GM21447 (cell line): ENCODE results near the gene GNAL.
"Not testable (repeated sequence)": the region's sequence is repeated elsewhere in the genome, so short reads cannot be mapped to it uniquely, and the experiment has no call there.

Experiments used
- ATAC-seq: cut with Tn5 transposase; IDR thresholded peaks from one replicate; pipeline ENCODE4 v1.9.1; 2021; ENCODE audit not compliant: unreplicated experiment

Gene GNAL

GRCh38 chr18:11688972-11689668, at the start of gene GNAL:
Gene GNAL (plus strand): TSS chr18:11689264. CDS start chr18:11689564, 300 bp downstream.
- no peak for ATAC-seq

GRCh38 chr18:11647310-11647709, 41.8 kb upstream of the GNAL start:
- ATAC-seq = not testable (repeated sequence)

DNA sequence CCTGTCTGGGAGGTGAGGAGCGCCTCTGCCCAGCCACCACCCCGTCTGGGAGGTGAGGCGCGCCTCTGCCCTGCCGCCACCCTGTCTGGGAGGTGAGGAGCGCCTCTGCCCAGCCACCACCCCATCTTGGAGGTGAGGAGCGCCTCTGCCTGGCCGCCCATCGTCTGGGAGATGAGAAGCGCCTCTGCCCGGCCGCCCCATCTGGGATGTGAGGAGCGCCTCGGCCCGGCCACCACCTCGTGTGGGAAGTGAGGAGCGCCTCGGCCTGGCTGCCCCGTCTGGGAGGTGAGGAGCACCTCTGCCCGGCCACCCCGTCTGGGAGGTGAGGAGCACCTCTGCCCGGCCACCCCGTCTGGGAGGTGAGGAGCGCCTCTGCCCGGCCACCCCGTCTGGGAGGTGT, 41.3 kb upstream of the GNAL start:
- not testable (repeated sequence) for ATAC-seq

DNA sequence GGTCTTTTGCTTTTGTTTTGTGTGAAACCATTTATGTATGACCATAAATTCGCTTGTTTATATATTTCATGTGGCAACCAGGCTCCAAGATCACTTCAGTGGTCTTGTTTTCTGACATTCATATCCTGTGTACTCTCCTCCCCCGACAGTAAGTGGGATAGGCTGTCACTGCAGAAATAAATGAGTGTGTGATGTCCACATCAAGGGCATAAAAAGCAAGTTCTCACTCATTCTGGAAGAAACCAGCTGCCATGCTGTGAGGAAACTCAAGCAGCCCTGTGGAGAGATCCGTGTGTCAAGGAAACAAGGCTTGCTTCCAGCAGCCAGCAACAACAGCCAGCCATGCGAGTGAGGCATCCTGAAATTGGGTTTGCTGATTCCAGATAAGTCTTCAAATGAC, 39.2 kb upstream of the GNAL start:
- ATAC-seq = no peak

DNA sequence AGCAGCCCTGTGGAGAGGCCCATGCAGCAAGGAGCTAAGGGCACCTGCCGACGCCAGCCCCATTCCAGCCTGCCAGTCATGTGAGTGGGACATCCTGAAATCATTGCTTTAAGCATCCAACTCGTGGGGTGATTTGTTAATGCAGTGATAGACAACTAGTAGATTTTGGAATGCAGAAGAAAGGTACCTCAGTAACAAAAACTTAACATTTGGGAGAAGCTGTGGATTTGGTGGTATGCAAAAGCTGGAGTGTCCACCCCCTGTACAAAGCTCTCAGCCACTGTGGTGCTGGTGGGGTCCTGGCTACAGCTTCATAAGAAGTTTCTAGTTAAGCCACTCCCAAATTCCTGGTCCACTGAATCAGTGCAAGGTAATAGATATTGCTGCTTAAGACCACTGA, 37.2 kb upstream of the GNAL start:
- ATAC-seq = no peak

DNA sequence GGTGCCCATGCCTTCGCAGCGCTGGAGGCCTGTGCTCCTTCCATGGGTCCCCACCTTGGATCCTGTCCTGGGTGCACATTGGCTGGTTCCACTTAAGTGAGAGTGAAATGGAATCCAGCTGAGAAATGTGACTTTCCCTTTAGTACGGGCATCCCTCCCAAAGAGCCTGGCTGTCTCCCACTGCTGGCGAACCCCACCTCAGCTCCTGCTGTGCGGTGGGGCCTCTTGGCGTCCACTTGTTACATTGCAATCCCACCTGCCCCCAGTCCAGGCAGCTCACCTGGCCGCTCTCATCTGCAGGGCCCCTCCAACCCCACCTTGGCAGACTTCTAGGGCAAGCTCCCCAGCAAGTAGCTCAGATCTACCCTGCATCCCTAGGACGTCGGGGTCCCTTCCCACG, 35.5 kb upstream of the GNAL start:
- no peak for ATAC-seq

GRCh38 chr18:11654736-11655605, 34.1 kb upstream of the GNAL start:
- ATAC-seq = no peak

DNA sequence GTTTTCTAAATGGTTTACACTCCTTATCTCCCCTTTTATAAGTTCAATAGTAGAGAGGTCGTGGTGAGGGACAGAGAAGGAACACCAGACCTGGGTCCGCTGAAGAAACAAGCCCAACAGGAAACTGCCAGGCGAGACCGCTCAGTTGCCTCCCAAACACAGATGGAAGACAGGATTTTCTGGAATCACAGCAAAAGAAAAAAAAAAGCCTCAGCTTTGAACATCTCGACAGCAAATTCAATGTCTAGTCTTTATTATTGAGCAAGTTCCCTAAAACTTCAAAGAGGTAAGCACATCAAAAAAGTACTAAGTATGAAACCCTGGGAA, 33.5 kb upstream of the GNAL start:
- no peak for ATAC-seq

DNA sequence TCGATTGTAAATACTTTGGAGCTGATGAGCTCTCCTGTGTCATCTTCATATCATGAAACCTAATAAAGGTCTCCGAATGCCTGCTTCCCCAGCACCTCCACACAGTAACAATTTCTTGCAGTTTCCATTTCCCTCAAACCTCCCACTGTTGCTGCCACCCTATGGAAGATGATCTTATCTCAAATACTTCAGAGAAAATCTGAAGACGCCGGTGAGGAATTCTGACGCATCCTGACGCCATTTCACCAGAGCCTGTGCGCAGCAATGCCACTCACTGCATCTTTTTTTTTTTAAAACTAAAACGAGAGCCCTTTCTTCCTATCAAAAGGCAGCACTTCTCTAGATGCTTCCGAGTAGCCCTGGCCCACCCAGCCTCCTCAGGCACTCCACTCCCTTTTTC, 31.9 kb upstream of the GNAL start:
- no peak for ATAC-seq

- ATAC-seq = no peak
These were observed 31.5 kb upstream of the GNAL start for GRCh38 chr18:11657554-11657953.

GRCh38 chr18:11658019-11658418, 31.0 kb upstream of the GNAL start:
- no peak for ATAC-seq

DNA sequence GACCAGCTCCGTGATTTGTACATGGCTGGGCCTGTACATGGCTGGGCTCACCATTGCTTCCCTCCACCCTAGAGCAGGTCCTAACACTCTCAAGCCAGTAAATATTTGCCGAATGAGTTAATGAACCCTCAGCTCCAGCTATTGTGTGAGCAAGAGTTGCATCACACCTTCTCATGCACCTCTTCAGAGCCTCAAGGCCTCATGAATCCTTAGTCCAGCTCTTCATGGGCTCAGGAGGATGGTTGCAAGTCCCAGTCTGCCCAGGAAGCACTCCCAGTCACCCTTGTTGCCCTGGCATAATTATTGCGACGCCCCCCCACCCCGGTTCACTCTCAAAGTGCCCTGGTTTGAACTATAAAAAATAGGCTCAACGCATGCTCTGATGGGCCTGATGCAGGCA, 30.1 kb upstream of the GNAL start:
- ATAC-seq = no peak

- no peak for ATAC-seq
These were observed 28.4 kb upstream of the GNAL start for GRCh38 chr18:11660691-11661090.

DNA sequence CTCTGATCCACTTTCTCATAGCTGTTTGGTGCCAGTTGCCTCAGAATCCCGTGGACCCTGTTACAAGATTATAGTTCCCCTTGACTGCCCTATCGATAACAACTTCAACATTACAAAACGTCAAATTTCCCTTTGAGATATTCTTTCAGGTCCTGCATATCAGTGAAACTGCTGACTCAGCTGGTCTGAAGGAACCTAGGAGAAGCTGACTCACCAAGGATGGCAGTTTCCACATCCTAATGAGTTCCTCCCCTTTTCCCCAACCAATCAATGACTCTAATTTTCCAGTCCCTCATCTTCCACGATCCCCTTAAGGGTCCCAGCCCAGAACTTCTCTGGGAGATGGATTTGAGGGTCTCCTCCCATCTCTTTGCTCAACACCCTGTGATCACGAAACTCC, 27.6 kb upstream of the GNAL start:
- no peak for ATAC-seq

DNA sequence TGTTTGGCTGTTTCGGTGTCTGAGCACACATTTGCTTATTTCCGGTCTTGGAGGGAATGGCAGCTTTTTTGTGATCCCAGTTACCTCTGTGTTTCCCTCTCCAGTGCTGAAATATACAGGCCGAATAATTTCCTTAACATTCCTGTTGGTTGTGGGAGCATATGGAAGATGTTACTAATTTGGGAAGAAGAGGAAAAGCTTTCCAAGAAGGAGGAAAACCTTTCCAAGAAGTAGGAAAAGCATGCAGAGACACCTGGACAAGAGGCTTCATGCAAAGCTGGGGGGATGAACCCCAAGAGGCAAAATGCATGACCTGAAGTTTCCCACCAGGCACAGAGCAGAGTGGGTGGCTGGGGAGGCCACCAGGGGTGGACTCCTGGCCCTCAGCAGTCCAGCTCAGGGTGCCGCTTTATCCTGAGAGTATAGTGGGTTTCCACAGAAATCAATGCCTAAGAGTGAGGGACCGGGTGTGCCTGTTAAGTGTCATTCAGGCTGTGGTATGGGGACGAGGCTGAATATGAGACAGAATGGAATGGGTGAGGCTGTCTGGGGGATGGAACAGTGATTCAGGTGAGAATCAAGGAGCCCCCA, 25.5 kb upstream of the GNAL start:
- ATAC-seq = no peak

DNA sequence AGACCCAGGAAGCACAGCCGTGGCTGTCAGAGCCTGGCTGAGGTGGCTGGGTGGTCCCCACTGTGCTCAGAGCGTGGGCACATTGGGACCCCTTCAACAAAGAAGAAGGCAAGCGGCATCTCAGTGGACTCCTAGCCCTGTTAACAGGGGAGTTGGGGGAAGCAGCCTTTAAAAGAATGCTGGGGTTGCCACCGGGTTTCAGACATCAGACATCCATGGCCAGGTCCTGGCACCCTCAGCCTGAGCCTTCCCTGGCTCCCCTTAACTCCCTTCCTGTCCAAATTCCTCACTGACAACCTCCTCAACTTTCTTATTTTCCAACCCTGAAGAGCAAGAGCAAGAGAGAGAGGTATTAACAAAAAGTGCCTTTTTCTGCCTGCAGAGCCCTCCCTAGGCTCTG, 24.8 kb upstream of the GNAL start:
- no peak for ATAC-seq

DNA sequence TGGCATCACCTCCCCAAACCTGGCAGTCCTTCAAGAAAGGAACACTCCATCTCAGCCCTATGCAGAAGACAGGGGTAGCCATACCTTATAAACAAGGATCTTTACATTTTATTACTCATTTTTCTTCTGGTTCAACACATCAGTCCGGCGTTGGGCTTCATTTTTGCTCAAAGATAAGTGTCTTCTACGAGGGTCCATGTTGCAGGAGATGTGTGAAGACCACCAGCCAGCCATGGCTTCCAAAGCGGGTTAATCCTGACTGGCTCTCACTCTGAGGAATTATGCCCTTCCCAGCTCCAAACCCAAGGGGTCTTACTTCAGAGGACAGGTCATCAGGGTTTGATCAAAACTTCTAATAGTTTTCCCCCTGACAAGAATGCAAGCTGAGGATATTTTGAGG, 23.9 kb upstream of the GNAL start:
- ATAC-seq = no peak

GRCh38 chr18:11665587-11665986, 23.5 kb upstream of the GNAL start:
- no peak for ATAC-seq

- ATAC-seq = no peak
These were observed 22.9 kb upstream of the GNAL start for GRCh38 chr18:11666176-11666575.

GRCh38 chr18:11666831-11667230, 22.2 kb upstream of the GNAL start:
- ATAC-seq = no peak

GRCh38 chr18:11667578-11667977, 21.5 kb upstream of the GNAL start:
- no peak for ATAC-seq
